CD4-positive, alpha-beta T cell (primary cell): ENCODE measurements around the gene REXO4. TPM values are rescaled to one million over a fixed set of nuclear protein-coding genes. Genes with fewer than 3 reads are reported as not detected.

ENCODE experiments used
- ATAC-seq: fragments of 200-7000 bp; cut with Tn5 transposase; one replicate; pipeline ENCODE4 v1.10.0; 2022; ENCODE audit warnings: mild to moderate bottlenecking; ENCODE audit not compliant: poor library complexity
- CTCF ChIA-PET: fragments of 350-600 bp; sonication (Branson Sonifier 250); formaldehyde crosslinking; loops from one replicate; lab custom pipeline; 2021; ENCODE audit warnings: antibody characterized with exemption, inconsistent platforms; lab: Charles Lee
- POLR2A ChIA-PET: fragments of 350-600 bp; sonication (Branson Sonifier 250); formaldehyde crosslinking; loops from one replicate; lab custom pipeline; 2021; ENCODE audit warnings: antibody characterized with exemption, inconsistent platforms; lab: Charles Lee
- DNase-seq, 14 experiments: peaks; one replicate each; pipeline ENCODE4 v3.0.0-alpha.2; 2013 to 2020; ENCODE audit warnings: mixed read lengths in 2 of 14
- H3K27ac ChIP-seq, 2 donors: one replicate each; pipeline versions ENCODE4 v1.5.1 to v1.7.0; 2013; ENCODE audit warnings: low read length in 2 of 2, low read depth in 1 of 2, mild to moderate bottlenecking in 1 of 2
- H3K27me3 ChIP-seq, 2 experiments: 1 replicate in 1 of 2; 2 replicates in 1 of 2; pipeline versions ENCODE4 v1.6.1 to v1.7.0; 2013; ENCODE audit warnings: low read length in 2 of 2, control low read depth in 1 of 2, mild to moderate bottlenecking in 1 of 2, moderate library complexity in 1 of 2; ENCODE audit not compliant: insufficient read depth in 2 of 2, control insufficient read depth in 1 of 2
- H3K36me3 ChIP-seq: one replicate; pipeline ENCODE4 v1.6.1; 2013; ENCODE audit warnings: low read length, control low read depth; ENCODE audit not compliant: insufficient read depth
- H3K4me1 ChIP-seq: one replicate; pipeline ENCODE4 v1.6.1; 2013; ENCODE audit warnings: low read length, control low read depth; ENCODE audit not compliant: insufficient read depth
- H3K4me3 ChIP-seq: one replicate; pipeline ENCODE4 v1.5.1; 2013; ENCODE audit warnings: mild to moderate bottlenecking, low read length, moderate library complexity
- H3K9me3 ChIP-seq, 2 experiments: 1 replicate in 1 of 2; 2 replicates in 1 of 2; pipeline versions ENCODE4 v1.6.1 to v1.7.0; 2013; ENCODE audit warnings: low read length in 2 of 2, mild to moderate bottlenecking in 2 of 2, control low read depth in 1 of 2, moderate library complexity in 1 of 2; ENCODE audit not compliant: control insufficient read depth in 1 of 2, insufficient read depth in 1 of 2
- H3K27ac Mint-ChIP-seq: one replicate; pipeline ENCODE4 v1.8.0; 2020; ENCODE audit warnings: mixed read lengths
- H3K27me3 Mint-ChIP-seq: one replicate; pipeline ENCODE4 v1.8.0; 2021; ENCODE audit warnings: mixed read lengths
- H3K36me3 Mint-ChIP-seq: one replicate; pipeline ENCODE4 v1.8.0; 2021; ENCODE audit warnings: low read depth, mixed read lengths
- H3K4me1 Mint-ChIP-seq: one replicate; pipeline ENCODE4 v1.8.0; 2021; ENCODE audit warnings: low read depth, mixed read lengths
- H3K4me3 Mint-ChIP-seq: one replicate; pipeline ENCODE4 v1.8.0; 2020; ENCODE audit warnings: mild to moderate bottlenecking, mixed read lengths
- H3K9me3 Mint-ChIP-seq: one replicate; pipeline ENCODE4 v1.8.0; 2020; ENCODE audit warnings: mixed read lengths
- intact Hi-C, 2 experiments: fragments of 100-400 bp; cut with DNase I in 1 of 2; cut with micrococcal nuclease in 1 of 2; formaldehyde crosslinking; loops; one replicate each; pipeline versions ENCODE4 v1.15.1 to v1.9.0; 2023 to 2025; cut with DNase I, micrococcal nuclease
- total RNA-seq, 174 experiments: library from RNA in 2 of 174; stranded (reverse) in 2 of 174; gene quantifications; one replicate each; pipeline ENCODE4 v1.2.3 and lab custom pipeline; 2021 to 2026
- TF ChIP-seq, protein P1 (sequence below): fragments of 200-600 bp; IDR thresholded peaks from one replicate; pipeline ENCODE4 v1.8.0; 2022; ENCODE audit warnings: antibody characterized with exemption, mild to moderate bottlenecking

Gene REXO4
- total RNA-seq, 2 experiments from 2014 or later = 17.3 to 18.5 TPM

- peaks cover 56% of the 10 kb centered on the region for H3K36me3 Mint-ChIP-seq
- peak overlapping the region; percentile 65 for H3K27ac Mint-ChIP-seq
- no peaks in the 10 kb centered on the region for H3K9me3 Mint-ChIP-seq
- H3K4me3 ChIP-seq = no peak overlapping the region
- H3K27ac ChIP-seq = peak overlapping the region in 1 of 2 donors; percentile 79
- no peak for ATAC-seq
- intact Hi-C loops = loop anchor here (2.0 to 10.0 kb wide), 3 partner anchors 13 to 667 kb away; partner anchors contain the start of genes BRD3OS (in 1 of the 2) and REXO4 (in 1 of the 2)
- DNase-seq = no peak
- CTCF ChIA-PET = no interaction called here
- no peaks in the 10 kb centered on the region for H3K27me3 ChIP-seq
- POLR2A ChIA-PET = interaction anchor here (2.4 to 7.4 kb wide), 3 partner anchors 10 to 328 kb away, joined by 12 to 109 read pairs (median 45); partner anchors contain the start of genes GTF3C5, MED22, RPL7A and STKLD1
- H3K4me1 ChIP-seq = peaks cover 46% of the 10 kb centered on the region
- H3K4me1 Mint-ChIP-seq = peaks cover 23% of the 10 kb centered on the region
- peaks cover 61% of the 10 kb centered on the region for H3K36me3 ChIP-seq
- peak overlapping the region; percentile 84 for H3K4me3 Mint-ChIP-seq
- no peaks in the 10 kb centered on the region for H3K9me3 ChIP-seq
- TF ChIP-seq, protein P1, sequence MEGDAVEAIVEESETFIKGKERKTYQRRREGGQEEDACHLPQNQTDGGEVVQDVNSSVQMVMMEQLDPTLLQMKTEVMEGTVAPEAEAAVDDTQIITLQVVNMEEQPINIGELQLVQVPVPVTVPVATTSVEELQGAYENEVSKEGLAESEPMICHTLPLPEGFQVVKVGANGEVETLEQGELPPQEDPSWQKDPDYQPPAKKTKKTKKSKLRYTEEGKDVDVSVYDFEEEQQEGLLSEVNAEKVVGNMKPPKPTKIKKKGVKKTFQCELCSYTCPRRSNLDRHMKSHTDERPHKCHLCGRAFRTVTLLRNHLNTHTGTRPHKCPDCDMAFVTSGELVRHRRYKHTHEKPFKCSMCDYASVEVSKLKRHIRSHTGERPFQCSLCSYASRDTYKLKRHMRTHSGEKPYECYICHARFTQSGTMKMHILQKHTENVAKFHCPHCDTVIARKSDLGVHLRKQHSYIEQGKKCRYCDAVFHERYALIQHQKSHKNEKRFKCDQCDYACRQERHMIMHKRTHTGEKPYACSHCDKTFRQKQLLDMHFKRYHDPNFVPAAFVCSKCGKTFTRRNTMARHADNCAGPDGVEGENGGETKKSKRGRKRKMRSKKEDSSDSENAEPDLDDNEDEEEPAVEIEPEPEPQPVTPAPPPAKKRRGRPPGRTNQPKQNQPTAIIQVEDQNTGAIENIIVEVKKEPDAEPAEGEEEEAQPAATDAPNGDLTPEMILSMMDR = no peak
- no peaks in the 10 kb centered on the region for H3K27me3 Mint-ChIP-seq
These were observed 60.2 kb downstream of the REXO4 start for GRCh38 chr9:133357656-133358055.

- peaks cover 56% of the 10 kb centered on the region for H3K36me3 Mint-ChIP-seq
- intact Hi-C loops = loop anchor here (1.0 to 10.0 kb wide), 6 partner anchors 8 to 668 kb away; partner anchors contain the start of genes BRD3OS (in 1 of the 2), MED22 (in 1 of the 2), REXO4 (in 1 of the 2) and RPL7A (in 1 of the 2)
- DNase-seq (peak; percentile 81 to 94 (median 90)), ATAC-seq (peak; percentile 95)
- no peaks in the 10 kb centered on the region for H3K9me3 Mint-ChIP-seq
- Histone ChIP-seq H3K9me3 (no peaks in the 10 kb centered on the region), H3K4me1 (peaks cover 50% of the 10 kb centered on the region), H3K4me3 (peak within 1 kb of the TSS; percentile 74), H3K36me3 (peaks cover 61% of the 10 kb centered on the region), H3K27ac (peak within 1 kb of the TSS; percentile 56 to 79), H3K27me3 (no peaks in the 10 kb centered on the region)
- H3K4me1 Mint-ChIP-seq = peaks cover 27% of the 10 kb centered on the region
- ChIA-PET POLR2A (interaction anchor here (1.1 to 7.4 kb wide), 6 partner anchors 9 to 412 kb away, joined by 3 to 109 read pairs (median 9); partner anchors contain the start of genes GTF3C5, MED22, RPL7A and STKLD1), CTCF (interaction anchor here (1.0 to 2.2 kb wide), 8 partner anchors 13 to 209 kb away, joined by 3 to 19 read pairs (median 4); partner anchors contain the start of gene STKLD1)
- peak within 1 kb of the TSS; percentile 88 for H3K27ac Mint-ChIP-seq
- peak within 1 kb of the TSS; percentile 92 for H3K4me3 Mint-ChIP-seq
- TF ChIP-seq, protein P1 = no peak
- H3K27me3 Mint-ChIP-seq = no peaks in the 10 kb centered on the region
These were observed 61.3 kb downstream of the REXO4 start, which contains the start of the genes SURF1 and SURF2 for GRCh38 chr9:133356391-133357091. TSS of gene SURF1 (minus strand) at chr9:133356487. CDS start at chr9:133356453, 34 bp downstream. TSS of gene SURF2 (plus strand) at chr9:133356550. CDS start at chr9:133356593, 43 bp downstream.

Other genes starting within 250 kb of the REXO4 start
- gene OBP2B, start 208.8 kb downstream of the REXO4 start, total RNA-seq = not detected
- under 1 TPM; 0.19 to 0.31 TPM for gene ABO, start 142.8 kb downstream of the REXO4 start, total RNA-seq
- 10 to 100 TPM; 15.1 to 15.9 TPM for gene SURF6, start 81.8 kb downstream of the REXO4 start, total RNA-seq
- gene MED22, start 69.9 kb downstream of the REXO4 start, total RNA-seq = 10 to 100 TPM; 15.7 to 18.0 TPM
- 1,000 to 10,000 TPM; 2,613 to 2,686 TPM for gene RPL7A, start 69.8 kb downstream of the REXO4 start, total RNA-seq
- 10 to 100 TPM; 42.5 to 45.9 TPM for gene SURF1, start 61.5 kb downstream of the REXO4 start, total RNA-seq
- 10 to 100 TPM; 12.7 TPM for gene SURF2, start 61.5 kb downstream of the REXO4 start, total RNA-seq
- gene SURF4, start 42.0 kb downstream of the REXO4 start, total RNA-seq = 10 to 100 TPM; 90.7 to 94.6 TPM
- 1 to 10 TPM in 1 of 2 experiments, under 1 TPM in 1; 0.59 to 1.0 TPM for gene STKLD1, start 41.6 kb downstream of the REXO4 start, total RNA-seq
- gene ADAMTS13, start 4.4 kb upstream of the REXO4 start, total RNA-seq = 1 to 10 TPM; 2.2 to 2.6 TPM
- gene CACFD1, start 42.0 kb upstream of the REXO4 start, total RNA-seq = 1 to 10 TPM; 3.7 to 3.8 TPM
- 1 to 10 TPM; 1.8 to 3.2 TPM for gene SLC2A6, start 61.1 kb upstream of the REXO4 start, total RNA-seq
- not detected for gene MYMK, start 106.9 kb upstream of the REXO4 start, total RNA-seq
- 1 to 10 TPM; 1.2 to 1.3 TPM for gene ADAMTSL2, start 116.7 kb upstream of the REXO4 start, total RNA-seq
- not detected for gene FAM163B, start 191.4 kb upstream of the REXO4 start, total RNA-seq
- gene DBH, start 218.4 kb upstream of the REXO4 start, total RNA-seq = 1 to 10 TPM; 1.7 to 1.8 TPM